ENCODE results near the gene CHRNA3.

CHRNA3 gene

GRCh38 chr15:78550815-78551214, 70.0 kb downstream of the CHRNA3 start:
- DNase-seq: no peak

GRCh38 chr15:78550194-78550593, 70.6 kb downstream of the CHRNA3 start:
- no peak for DNase-seq

All from activated CD4-positive, alpha-beta T cell treated with anti-CD3 and anti-CD28 coated beads, Interleukin-2, amount 50 U/mL, for 48 hours (primary cell).